Right hindlimb (tissue), 1 donor: ENCODE results near the gene FOXP1.

Source experiments
- DNase-seq: peaks from one replicate; pipeline ENCODE4 v3.0.0-alpha.2; 2018

Gene FOXP1

GRCh38 chr3:71064291-71064955 is 519.1 kb downstream of the FOXP1 start:
- peak; percentile 81 for DNase-seq

DNA sequence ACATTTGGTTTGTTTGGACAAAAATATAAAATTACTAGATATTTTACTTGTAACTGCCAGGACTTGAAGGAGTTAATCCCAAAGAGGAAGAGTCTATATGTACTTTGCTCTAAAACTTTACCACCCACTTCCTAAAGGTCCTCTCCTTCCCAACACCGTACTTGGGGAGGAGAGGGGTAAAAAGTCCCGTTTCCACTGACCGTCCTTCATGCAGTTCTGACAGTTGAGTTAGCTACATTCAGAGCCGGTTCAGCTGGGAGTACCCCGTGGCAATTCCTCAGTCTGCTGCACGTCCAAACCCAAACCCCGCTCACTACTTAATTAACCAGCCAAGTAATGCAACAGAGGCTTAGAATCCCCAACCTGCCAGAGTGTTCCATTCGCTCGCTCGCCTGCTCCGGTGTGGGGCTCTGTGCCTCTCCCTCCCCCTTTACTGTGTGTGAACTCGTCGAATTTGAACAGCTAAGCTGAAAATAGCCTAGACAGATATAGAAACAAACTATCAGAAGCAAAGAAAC is 519.7 kb downstream of the FOXP1 start:
- peak; percentile 56 for DNase-seq

DNA sequence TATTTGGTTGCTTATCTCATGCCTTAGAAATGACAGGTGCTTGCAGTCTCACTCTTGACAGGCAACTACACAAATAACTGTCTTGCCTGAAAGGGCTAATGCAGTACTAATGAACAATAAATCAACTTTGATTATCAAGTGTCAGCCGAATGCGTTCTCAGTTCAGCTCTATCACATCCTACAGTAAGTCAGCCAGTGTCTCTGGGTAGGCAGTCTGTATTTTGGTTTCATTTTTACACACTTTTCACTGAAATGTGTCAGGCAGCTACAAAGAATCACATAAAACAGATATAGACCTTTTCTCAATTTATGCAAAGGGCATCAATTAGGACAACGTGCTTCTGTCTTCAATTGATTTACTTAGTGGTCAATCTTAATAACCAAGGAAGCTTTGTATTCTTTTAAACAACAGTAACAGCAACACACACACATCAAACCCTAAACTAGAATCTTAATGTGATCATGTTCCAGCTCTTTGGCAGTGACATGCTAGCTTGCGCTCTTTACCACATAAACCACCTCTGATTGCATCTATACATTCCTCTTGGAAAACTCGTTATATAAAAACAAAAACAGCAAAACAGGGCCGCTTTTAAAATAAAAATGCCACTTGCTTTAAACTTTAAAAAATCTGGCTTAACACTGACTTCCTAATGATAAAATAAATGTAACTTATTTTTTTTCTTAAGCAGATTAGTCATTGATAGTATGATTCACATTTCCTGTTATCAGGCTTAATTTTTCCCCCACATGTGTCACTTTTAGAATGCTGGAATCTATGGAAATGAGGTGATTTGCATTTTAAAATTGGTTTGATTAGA is 520.4 kb downstream of the FOXP1 start:
- DNase-seq, result no peak

DNA sequence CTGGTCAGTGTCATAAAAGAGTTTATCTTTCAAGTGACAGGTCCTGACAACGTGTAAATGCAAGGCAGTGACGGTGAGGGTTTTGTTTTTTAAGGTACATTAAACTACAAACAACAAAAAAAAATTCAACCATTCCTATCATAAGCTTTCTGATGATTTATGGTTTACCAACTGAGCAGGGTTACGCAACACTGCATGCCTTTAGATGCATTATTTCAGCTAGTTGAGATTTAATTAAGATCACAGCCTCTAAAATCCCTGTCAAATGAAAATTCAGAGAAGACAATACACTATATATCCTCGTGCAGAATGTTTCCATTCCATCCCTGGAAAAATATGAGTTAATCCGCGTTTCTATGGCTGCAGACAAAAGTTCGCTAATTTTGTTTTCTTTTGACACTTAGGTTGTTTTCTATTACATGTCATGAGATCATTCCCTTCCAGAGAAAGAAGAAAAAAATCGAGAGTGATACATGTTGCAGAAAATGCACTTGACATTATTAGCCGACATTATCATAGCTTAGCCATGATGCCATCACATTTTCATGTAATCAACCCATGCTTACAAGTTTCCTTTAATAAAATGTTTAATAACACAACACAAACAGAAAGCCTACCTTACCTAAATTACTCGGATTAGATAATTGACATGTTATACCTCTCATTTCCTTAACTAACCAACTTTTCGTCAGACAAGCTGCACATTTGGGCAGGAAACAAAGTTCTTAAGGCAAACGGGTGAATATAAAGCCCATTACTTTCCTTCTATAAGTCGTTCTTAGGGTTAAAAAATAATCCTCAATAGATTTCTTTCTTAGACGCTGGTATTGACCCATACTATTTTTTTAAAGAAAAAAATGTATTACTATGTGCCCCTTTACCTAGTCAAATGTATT is 521.2 kb downstream of the FOXP1 start:
- no peak for DNase-seq

DNA sequence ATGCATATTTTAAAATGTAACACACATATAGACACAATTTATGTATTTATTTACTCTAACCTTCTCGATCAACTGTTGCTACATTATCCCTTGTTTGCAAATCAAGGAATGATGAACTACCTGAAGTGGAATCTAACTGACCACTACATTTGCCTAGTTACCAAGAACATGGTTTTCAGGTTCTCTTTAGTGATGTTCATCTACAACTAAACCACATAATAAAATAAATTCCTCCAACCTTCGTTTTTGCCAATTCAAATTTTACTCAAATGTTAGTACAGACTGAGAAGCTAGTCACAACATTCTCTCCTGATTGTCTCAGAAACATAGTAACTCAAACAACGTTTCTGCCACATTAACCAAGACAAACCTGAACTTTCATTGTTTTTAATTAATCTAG is 521.9 kb downstream of the FOXP1 start:
- DNase-seq, result no peak

- DNase-seq, result no peak
These were observed 522.5 kb downstream of the FOXP1 start for GRCh38 chr3:71061037-71061436.

GRCh38 chr3:71060536-71060935 is 523.0 kb downstream of the FOXP1 start:
- DNase-seq, result no peak

DNA sequence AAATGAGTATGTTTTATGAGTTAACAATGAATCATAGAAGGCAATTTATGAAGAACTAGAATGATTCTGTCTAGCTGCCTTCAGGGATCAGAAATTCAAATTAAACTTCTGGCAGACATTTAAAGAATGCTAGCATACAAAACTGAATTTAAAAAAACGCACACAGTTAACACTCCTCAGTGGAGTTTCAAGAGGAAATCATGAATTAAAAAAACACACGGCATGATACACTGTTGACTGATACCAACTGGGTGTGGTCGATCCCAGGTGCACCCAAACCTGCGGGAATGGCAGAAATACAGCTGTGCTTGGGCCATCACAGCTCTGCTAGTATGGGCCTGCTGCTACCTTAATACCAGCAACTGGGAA is 526.0 kb downstream of the FOXP1 start:
- DNase-seq, result no peak

DNA sequence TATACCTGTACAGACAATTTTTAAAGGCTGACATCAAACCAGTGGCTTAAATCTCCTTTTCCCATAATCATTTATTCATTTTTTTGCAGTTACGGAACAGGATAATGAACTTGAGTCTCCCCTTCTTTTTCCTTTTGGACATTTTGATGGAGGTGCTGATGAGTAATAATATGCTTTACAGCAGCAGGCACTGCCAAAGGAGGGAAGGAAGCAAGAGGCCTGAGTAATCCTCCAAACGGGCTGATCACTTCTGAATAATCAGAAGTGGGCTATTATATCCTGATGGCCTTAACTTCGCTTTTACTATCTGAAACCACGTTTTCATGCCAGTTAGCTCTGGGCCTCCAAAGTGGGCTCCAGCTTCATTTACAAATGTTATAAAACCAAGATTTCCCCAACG is 527.2 kb downstream of the FOXP1 start:
- no peak for DNase-seq

- no peak for DNase-seq
These were observed 528.1 kb downstream of the FOXP1 start for GRCh38 chr3:71055257-71056001.

- DNase-seq, result no peak
These were observed 529.2 kb downstream of the FOXP1 start for GRCh38 chr3:71054312-71054711.

DNA sequence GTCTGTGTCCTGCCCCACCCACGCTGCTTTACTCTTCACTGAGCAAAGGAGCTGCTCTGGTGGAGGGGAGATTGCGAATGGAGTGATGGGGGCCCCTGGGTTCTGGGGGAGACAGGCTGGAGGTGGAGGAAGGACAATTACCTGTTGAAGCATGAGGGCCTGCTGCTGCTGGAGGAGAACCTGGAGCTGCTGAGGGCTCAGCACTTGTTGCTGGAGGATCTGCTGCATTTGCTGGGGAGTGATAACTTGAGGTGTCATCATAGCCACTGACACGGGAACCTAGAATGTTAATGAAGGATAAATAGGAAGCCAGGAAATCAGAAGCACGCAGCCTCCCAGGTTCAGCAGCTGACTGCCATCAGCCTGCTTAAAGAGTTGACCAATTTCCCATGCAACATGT is 530.0 kb downstream of the FOXP1 start:
- no peak for DNase-seq

GRCh38 chr3:71052716-71053115 is 530.8 kb downstream of the FOXP1 start:
- DNase-seq, result no peak

- no peak for DNase-seq
These were observed 531.4 kb downstream of the FOXP1 start for GRCh38 chr3:71051893-71052687.

DNA sequence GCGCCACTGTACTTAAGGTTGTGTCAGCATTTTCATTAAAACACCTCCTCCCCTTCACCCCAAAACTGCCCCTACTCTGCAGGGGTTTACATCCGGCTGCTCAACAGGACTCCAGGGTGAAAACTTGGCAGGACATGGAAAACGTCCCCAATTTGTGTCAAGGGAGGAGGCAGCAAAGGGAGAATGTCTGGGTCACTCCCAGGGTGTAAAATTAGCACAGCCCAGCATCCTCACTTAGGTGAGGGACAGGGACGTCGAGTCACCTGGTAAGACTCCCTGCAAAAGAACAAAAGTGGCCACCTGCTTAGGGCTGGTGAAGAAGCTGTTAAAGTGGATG is 532.3 kb downstream of the FOXP1 start:
- no peak for DNase-seq

- DNase-seq, result no peak
These were observed 532.8 kb downstream of the FOXP1 start for GRCh38 chr3:71050538-71051258.

DNA sequence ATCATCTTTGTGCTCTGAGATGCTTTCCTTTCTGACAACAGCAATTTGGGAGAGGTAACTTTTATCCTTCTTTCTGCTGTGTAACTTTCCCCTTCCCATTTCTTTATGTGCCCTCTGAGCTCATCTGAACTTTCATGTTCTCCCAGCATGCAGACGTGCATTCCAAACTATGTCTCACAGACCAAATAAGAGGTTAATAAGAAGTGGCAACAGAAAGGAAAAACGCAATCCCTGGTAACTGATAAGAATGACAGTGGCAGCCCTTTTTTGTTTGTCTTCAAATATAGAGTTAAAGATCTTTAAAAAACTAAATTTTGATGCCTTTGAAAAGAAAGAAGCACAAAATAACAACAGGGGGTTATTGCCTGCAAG is 533.4 kb downstream of the FOXP1 start:
- no peak for DNase-seq

DNA sequence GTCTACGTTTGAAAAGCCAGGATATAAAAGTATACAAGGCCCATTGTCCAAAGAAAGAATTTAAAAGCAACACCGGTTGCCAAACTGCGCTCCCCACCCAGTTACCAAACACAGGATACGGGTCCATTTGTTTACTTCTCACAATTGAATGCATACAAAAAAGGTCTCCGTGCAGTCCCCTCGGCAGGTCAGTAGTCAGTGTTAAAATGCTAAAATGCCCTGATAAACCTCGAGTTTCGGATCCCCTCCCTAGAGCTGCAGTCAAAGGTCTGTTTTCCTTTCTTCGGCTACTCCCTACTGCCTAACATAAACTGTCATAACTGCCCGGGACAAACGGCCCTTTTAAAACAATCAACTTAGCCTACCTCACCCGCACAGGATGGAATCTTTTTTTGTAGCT is 534.6 kb downstream of the FOXP1 start:
- DNase-seq, result no peak

- DNase-seq, result no peak
These were observed 535.7 kb downstream of the FOXP1 start for GRCh38 chr3:71047616-71048531.

- no peak for DNase-seq
These were observed 536.7 kb downstream of the FOXP1 start for GRCh38 chr3:71046791-71047190.
